GM12874 (cell line): ENCODE data around the gene EIF2A.

Experiments used
- TF ChIP-seq, protein P1 (sequence below): IDR thresholded peaks from 2 replicates; pipeline ENCODE4 v1.5.1; 2011; ENCODE audit warnings: low read depth, mild to moderate bottlenecking, control low read depth, low read length, moderate library complexity; ENCODE audit not compliant: insufficient read depth

Gene EIF2A

DNA sequence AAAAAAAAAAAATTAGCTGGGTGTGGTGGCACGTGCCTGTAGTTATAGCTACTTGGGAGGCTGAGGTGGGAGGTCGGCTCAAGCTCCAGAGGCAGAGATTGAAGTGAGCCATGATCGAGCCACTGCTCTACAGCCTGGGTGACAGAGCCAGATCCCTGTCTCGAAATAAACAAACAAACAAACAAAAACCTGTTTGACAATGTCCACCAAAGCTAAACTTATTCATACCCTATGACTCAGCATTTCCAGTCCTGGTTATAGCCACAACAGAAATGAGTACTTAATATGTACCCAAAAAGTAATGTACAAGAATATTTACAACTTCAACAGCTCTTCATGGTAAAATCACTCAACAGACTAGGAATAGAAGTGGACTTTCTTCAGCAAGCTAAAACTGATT is 31.4 kb upstream of the EIF2A start:
- TF ChIP-seq, protein P1, sequence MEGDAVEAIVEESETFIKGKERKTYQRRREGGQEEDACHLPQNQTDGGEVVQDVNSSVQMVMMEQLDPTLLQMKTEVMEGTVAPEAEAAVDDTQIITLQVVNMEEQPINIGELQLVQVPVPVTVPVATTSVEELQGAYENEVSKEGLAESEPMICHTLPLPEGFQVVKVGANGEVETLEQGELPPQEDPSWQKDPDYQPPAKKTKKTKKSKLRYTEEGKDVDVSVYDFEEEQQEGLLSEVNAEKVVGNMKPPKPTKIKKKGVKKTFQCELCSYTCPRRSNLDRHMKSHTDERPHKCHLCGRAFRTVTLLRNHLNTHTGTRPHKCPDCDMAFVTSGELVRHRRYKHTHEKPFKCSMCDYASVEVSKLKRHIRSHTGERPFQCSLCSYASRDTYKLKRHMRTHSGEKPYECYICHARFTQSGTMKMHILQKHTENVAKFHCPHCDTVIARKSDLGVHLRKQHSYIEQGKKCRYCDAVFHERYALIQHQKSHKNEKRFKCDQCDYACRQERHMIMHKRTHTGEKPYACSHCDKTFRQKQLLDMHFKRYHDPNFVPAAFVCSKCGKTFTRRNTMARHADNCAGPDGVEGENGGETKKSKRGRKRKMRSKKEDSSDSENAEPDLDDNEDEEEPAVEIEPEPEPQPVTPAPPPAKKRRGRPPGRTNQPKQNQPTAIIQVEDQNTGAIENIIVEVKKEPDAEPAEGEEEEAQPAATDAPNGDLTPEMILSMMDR, result no peak

DNA sequence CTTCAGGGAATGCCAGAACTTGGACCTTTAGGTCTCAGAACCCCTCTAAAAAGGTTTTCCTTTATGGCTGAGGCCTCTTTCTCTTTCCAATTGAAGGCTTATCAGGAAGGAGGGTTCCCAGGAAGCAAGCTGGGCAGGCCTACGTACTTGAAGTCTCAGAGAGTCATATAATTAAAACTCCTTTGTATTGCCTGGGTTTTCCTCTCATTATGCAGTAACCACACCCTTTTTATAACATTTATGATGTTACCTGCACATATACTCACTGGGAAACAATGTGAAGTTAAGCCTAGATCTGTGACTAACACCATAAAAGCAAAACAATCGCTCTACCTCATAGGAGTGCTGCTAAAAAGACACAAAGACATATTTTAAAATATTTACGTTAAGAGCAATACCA is 27.6 kb upstream of the EIF2A start:
- TF ChIP-seq, protein P1, result no peak

DNA sequence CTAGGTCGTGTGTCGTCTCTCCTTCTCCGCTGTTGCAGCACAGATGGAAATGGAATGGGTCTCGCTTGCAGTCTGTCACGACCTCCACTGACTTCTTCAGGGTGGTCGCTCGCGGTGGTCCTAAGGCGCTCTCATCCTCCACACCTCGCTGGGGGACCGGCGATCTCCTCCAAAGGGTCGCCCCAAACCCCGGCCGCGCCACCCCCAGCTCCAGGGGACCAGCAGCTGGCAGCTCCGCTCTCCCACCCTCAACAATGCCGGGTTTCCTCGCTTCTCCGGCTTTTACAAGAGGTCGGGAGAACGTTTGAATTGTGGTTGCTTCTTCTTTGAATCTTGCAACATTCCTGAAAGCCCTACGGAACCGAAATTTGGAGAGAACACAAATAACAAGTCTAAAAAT is 26.2 kb upstream of the EIF2A start:
- TF ChIP-seq, protein P1, result no peak

DNA sequence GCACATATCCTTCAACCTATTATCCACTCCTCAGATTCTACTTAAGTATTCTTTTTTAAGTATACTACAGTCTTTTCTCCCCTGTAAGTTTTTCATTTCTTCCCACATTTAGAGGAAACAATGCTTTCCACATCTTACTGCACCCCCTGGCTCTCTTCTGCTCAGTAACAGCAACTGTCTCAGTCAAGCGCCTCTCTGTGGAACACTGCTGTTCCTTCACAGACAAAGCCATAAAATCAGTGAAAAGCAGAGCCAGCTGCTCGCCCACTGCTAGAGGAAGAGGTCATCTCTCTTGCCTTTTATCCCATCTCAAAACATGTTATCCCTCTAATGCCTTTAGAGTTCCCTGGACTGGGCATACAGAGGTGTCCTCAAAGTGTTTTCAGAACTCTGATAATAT is 25.1 kb upstream of the EIF2A start:
- TF ChIP-seq, protein P1, result no peak

DNA sequence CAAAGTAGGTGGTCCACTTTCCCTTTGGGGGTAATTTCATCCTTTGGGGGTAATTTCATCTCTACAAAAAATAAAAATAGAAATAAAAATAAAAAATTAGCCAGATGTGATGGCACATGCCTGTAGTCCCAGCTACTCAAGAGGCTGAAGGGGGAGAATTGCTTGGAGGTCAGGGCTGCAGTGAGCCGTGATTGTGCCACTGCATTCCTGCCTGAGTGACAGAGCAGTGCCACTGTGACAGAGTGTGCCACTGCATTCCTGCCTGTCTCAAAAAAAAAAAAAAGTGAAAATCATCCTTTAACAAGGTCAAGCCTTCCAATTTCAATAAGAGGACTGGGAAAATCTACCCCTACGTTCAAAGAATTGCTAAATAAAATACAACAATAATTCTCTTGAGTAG is 23.0 kb upstream of the EIF2A start:
- TF ChIP-seq, protein P1, result no peak

DNA sequence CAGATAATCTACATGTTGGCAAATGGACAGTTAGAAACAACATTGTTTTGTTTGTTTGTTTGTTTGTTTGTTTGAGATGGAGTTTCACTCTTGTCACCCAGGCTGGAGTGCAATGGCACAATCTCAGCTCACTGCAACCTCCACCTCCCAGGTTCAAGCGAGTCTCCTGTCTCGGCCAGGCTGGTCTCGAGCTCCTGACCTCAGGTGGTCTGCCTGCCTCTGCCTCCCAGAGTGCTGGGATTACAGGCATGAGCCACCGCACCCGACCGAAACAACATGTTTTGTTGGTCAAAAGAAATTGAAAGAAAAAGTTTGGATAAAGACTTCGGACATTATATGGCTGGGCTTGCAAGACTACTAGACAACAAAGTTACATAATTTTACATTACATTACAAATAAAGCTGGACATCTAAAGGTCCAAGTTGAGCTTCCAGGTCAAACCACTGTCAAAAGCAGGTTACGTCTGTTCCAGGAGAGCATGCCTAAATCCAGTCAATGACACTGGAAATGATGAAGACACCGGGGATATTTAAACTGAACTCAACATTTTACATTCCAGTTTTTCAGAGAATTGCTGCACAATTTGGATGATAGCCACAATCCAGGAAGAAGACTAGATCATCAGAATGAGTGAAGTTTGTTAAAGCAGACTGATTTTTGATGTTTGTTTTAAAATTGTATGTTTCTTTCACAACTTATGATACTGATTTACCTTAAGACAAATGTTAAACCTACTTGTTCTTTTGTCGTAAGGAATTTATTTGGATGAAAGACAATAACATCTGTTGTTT is 18.9 kb upstream of the EIF2A start:
- TF ChIP-seq, protein P1, result no peak

DNA sequence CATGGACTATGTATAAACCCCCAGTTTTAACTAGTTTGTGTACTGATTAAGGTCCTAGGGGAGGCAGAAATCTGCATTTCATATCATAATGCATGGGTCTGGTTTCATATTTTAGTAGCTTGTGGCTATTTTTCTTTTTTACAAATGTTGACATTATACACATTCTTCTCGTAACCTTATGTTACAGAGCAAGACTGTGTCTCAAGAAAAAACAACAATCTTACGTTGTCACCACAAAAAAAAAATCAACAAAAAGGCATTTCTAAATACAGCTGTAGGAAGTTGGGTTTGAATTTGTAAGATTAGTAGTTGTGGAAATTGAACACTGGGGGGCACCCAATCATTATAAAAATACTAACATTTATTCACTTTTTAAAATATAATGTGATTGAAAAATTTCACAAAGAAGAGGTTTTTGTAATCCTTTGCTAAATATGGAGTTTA is 18.2 kb upstream of the EIF2A start:
- TF ChIP-seq, protein P1, result no peak
